Chondrocyte (in vitro differentiated cells): ENCODE measurements around the gene FAM107A. TPM values are rescaled to one million over a fixed set of nuclear protein-coding genes. Genes with fewer than 3 reads are reported as not detected.

ENCODE experiments used
- DNase-seq: peaks from one replicate; pipeline ENCODE4 v3.0.0; 2021; ENCODE audit warnings: mixed read lengths, low spot score
- H3K27ac Mint-ChIP-seq: one replicate; pipeline ENCODE4 v1.8.0; 2021; ENCODE audit warnings: mild to moderate bottlenecking, moderate library complexity, mixed read lengths; ENCODE audit not compliant: unreplicated experiment
- H3K27me3 Mint-ChIP-seq: 2 replicates; pipeline ENCODE4 v1.8.0; 2021; ENCODE audit warnings: low read depth, mixed read lengths
- H3K36me3 Mint-ChIP-seq: 2 replicates; pipeline ENCODE4 v1.8.0; 2021; ENCODE audit warnings: low read depth, mixed read lengths
- H3K4me1 Mint-ChIP-seq: 2 replicates; pipeline ENCODE4 v1.8.0; 2021; ENCODE audit warnings: low read depth, mild to moderate bottlenecking, mixed read lengths
- H3K4me3 Mint-ChIP-seq: one replicate; pipeline ENCODE4 v1.8.0; 2021; ENCODE audit warnings: mild to moderate bottlenecking, moderate library complexity, mixed read lengths; ENCODE audit not compliant: unreplicated experiment
- H3K9me3 Mint-ChIP-seq: 2 replicates; pipeline ENCODE4 v1.8.0; 2021; ENCODE audit warnings: low read depth, mixed read lengths
- total RNA-seq: library from RNA; stranded (reverse); gene quantifications from 3 replicates; pipeline ENCODE4 v1.2.1, GENCODE V29; 2021
- TF ChIP-seq, protein P1 (sequence below): fragments of 200-600 bp; sonication (generic); IDR thresholded peaks from 2 replicates; pipeline ENCODE4 v1.5.0; 2021; ENCODE audit warnings: antibody characterized with exemption, mild to moderate bottlenecking, moderate library complexity

The FAM107A gene
- total RNA-seq, 1 donor from 2014 or later = not detected

DNA sequence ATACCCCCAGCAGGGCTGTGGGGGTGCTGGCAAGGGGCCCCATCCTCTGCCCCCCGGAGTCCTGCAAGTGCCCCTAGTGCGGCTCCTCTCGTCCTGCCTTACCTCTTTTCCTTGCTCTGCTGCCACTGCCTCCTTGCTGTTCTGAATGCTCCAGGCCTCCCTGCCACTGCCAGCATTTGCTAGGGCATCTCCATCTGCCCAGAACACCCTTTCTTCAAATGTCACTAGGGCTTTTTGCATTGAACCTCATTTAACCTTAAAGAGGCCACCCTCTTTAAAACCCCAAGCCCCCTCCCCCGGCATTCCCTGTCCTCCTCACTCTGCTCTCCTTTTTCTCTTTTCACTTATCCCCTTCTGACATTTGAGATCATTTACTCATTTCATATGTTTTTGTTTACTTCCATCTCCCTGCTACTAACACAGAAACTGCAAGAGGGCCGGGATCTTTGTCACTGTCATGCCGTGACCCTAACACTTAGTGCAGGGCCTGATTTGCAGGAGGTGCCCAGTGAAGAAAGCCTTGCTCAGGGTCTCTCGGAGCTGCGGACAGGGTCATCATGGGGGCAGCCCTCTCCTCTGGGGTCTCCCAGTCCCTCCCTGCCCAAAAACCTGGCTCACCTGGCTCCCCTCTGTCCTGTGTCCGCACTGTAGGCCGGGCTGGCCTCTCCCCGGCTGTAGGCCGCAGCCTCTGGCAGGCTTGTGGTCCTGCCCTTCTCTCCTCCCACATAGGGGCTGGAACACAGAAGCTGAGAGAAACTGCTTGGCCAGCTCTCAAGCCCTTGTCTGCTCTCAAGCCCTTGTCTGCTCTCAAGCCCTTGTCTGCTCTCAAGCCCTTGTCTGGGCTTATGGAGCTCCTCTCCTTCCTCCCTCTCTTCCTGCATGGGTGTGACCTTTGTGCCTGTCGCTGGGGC is 40.4 kb downstream of the FAM107A start, which contains the start of gene ACOX2:
ACOX2 (minus strand) TSS at position 690 of the 911 bp plus-strand sequence. CDS start 2,084 bp downstream, outside the sequence.
- no peaks in the 10 kb centered on the region for H3K36me3 Mint-ChIP-seq
- no peak within 1 kb of the TSS for H3K27ac Mint-ChIP-seq
- H3K9me3 Mint-ChIP-seq = no peaks in the 10 kb centered on the region
- TF ChIP-seq, protein P1, sequence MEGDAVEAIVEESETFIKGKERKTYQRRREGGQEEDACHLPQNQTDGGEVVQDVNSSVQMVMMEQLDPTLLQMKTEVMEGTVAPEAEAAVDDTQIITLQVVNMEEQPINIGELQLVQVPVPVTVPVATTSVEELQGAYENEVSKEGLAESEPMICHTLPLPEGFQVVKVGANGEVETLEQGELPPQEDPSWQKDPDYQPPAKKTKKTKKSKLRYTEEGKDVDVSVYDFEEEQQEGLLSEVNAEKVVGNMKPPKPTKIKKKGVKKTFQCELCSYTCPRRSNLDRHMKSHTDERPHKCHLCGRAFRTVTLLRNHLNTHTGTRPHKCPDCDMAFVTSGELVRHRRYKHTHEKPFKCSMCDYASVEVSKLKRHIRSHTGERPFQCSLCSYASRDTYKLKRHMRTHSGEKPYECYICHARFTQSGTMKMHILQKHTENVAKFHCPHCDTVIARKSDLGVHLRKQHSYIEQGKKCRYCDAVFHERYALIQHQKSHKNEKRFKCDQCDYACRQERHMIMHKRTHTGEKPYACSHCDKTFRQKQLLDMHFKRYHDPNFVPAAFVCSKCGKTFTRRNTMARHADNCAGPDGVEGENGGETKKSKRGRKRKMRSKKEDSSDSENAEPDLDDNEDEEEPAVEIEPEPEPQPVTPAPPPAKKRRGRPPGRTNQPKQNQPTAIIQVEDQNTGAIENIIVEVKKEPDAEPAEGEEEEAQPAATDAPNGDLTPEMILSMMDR = no peak
- DNase-seq = no peak
- no peaks in the 10 kb centered on the region for H3K27me3 Mint-ChIP-seq
- no peak within 1 kb of the TSS for H3K4me3 Mint-ChIP-seq
- H3K4me1 Mint-ChIP-seq = peaks cover 8% of the 10 kb centered on the region

DNA sequence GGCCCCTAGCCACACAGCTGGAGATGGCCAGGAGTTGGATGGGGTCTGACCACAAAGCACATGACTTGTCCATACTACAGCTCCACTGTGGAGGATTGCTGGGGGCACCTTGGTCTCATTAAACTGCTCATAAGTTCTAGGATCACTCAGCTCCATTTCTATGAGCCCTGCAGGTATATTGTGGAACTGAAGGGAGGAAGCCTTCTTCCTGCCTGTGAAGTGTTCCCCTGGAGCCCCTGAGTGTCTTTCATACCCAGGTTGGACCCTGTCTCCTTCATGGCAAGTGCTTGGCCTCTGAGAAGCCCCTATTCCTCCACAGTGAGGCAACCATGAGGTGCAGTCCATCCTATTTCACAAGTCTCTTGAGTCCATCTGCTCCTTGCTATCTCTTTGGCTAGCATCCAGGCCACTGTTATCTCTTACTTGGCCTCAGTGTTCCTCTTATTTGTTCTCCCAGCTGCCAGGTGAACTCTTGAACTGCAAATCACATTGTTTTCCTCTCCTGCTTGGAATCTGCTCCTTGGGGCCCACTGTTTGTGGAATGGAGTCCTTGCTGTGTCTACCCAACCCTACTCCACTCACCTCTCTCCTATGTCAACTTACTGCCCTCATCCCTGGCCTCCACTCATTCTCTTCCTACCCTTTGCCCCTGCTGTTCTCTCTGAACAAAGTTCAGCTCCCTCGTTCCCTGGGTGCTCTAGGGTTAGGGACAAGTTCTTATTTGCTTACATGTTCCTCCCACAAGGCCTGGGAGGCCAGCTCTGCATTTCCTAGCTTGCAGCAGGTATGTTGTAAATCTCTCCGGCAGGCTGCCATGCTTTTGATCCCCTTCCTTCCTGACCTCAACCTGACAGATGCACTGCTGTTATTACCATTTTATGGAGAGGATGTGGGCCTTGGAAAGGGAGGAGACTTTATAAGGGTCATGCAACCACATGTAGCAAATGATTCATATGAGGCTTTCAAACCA is 41.4 kb downstream of the FAM107A start:
- no peaks in the 10 kb centered on the region for H3K9me3 Mint-ChIP-seq
- no peaks in the 10 kb centered on the region for H3K36me3 Mint-ChIP-seq
- H3K27ac Mint-ChIP-seq = no peak overlapping the region
- H3K27me3 Mint-ChIP-seq = no peaks in the 10 kb centered on the region
- H3K4me1 Mint-ChIP-seq = peaks cover 8% of the 10 kb centered on the region
- no peak overlapping the region for H3K4me3 Mint-ChIP-seq
- no peak for DNase-seq
- TF ChIP-seq, protein P1 = no peak

DNA sequence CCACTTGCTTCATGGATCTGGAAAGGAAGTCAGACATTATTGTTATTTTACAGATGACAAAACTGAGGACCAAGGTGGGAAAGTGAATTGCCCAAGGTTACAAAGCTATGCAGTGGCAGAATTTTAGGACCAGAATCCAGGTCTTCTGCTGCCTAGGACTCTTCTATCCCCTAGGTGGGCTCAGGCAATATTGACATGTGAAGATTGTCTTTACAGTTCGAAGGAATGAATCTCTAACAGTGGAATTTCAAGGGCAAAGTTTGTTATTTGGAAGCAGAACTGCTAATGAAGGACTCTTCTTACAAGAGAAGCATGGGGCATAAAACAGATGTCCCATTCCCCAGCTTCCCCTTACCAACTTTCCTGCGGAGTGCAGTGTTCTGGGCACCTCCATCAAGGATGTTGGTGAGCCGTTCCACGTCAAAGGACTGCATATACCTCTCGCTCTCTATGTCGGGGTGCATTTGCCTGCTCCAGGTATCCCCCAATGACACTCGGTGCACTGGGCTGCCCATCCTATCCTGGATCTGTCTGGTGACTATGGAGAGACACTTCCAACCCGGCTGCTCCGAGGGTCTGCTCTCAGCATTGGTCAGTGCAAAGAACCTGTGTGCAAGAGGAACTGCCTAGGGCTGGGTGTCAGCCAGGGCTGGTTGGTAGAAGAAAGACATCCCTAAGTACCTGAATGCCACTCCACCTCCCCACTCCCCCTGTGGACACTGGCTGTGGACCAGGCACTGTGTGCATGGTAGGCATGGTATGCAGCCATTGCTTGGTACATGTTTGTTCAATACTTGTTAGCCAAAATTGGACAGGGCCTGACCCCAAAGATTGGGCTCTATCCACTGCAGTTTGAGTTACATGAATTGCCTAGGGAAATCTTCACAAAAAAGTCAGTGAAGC is 42.3 kb downstream of the FAM107A start:
- H3K27ac Mint-ChIP-seq = no peak overlapping the region
- no peak for DNase-seq
- no peaks in the 10 kb centered on the region for H3K9me3 Mint-ChIP-seq
- H3K27me3 Mint-ChIP-seq = no peaks in the 10 kb centered on the region
- peaks cover 8% of the 10 kb centered on the region for H3K4me1 Mint-ChIP-seq
- TF ChIP-seq, protein P1 = no peak
- H3K36me3 Mint-ChIP-seq = no peaks in the 10 kb centered on the region
- H3K4me3 Mint-ChIP-seq = no peak overlapping the region

DNA sequence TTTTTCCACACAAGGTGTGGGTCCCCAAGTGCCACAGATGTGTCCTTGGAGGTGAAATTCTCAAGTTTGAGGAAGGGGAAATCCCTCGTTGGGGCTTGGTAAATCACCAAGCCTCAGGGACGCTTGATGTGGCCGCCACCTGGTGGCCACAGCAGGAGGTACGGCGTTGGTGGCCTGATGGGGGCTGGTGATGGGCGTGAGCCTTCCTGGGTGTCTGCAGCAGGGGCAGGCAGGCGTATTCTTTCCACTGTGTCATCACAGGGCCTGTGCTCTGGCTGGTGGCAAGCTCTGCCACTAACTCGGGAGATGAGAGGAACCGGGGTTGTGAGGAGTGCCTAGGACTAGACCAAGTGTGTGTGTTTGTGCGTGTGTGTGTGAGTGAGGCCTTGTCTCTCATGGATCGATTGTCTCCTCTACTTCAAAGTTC is 44.4 kb downstream of the FAM107A start:
- Mint-ChIP-seq H3K27ac (peak overlapping the region; percentile 64), H3K4me1 (peaks cover 28% of the 10 kb centered on the region), H3K36me3 (no peaks in the 10 kb centered on the region), H3K9me3 (no peaks in the 10 kb centered on the region), H3K4me3 (no peak overlapping the region), H3K27me3 (no peaks in the 10 kb centered on the region)
- DNase-seq = no peak
- TF ChIP-seq, protein P1 = peak; percentile 96
